ENCODE data around the gene CHORDC1. TPM values are rescaled to one million over a fixed set of nuclear protein-coding genes. Genes with fewer than 3 reads are reported as not detected.
A peak's percentile ranks its signal among the peaks of the same experiment; 100 is the strongest.

Gene CHORDC1
- 56.1 TPM for polyA plus RNA-seq (2013)

GRCh38 chr11:90222459-90223247 lies at the start of gene CHORDC1:
Gene CHORDC1 (minus strand): TSS chr11:90223049. CDS start chr11:90222954, 95 bp downstream.
- Histone ChIP-seq H3K36me3 (ENCODE audit: control insufficient read depth in 4 of 4, insufficient read depth in 4 of 4, low read length in 3 of 4) (peaks cover 0 to 6% (median 0%) of the 10 kb centered on the region in 4 experiments), H3K4me1 (ENCODE audit: control extremely low read depth in 1 of 4, control insufficient read depth in 4 of 4, insufficient read depth in 4 of 4, low read length in 3 of 4) (peaks cover 11 to 25% (median 14%) of the 10 kb centered on the region in 4 experiments), H3K27ac (ENCODE audit: insufficient read depth in 1 of 2, low read depth in 1 of 2, low read length in 2 of 2, poor library complexity in 1 of 2, severe bottlenecking in 2 of 2) (peak within 1 kb of the TSS; percentile 78 to 89), H3K9me3 (ENCODE audit: control extremely low read depth in 1 of 5, control insufficient read depth in 4 of 5, insufficient read depth in 2 of 5, low read depth in 1 of 5, low read length in 4 of 5) (no peaks in the 10 kb centered on the region), H3K27me3 (replicated peaks in 2 of 5; ENCODE audit: control insufficient read depth in 4 of 5, insufficient read depth in 5 of 5, low read length in 4 of 5) (no peaks in the 10 kb centered on the region), H3K4me3 (ENCODE audit: control insufficient read depth in 1 of 7, extremely low read depth in 1 of 7, insufficient read depth in 4 of 7, low read depth in 2 of 7, low read length in 6 of 7) (peak within 1 kb of the TSS; percentile 86 to 98 (median 88))
- peak; percentile 86 to 92 (median 92) for DNase-seq
- WGBS (ENCODE audit: insufficient coverage) = 0% methylated on average over 53 of the region's 71 CpGs
- CTCF ChIA-PET = interaction anchor here (1.4 to 2.4 kb wide), 2 partner anchors 13 to 18 kb away, joined by 3 to 9 read pairs; no protein-coding TSS in a partner anchor
- POLR2A ChIA-PET = no interaction called here

GRCh38 chr11:90257158-90257525 lies 34.3 kb upstream of the CHORDC1 start:
- no peak for DNase-seq
- CTCF ChIA-PET = interaction anchor here (1.7 kb wide), 1 partner anchor 13 kb away, joined by 4 read pairs; no protein-coding TSS in a partner anchor

GRCh38 chr11:90256404-90257157 lies 33.7 kb upstream of the CHORDC1 start:
- H3K27ac ChIP-seq (ENCODE audit: insufficient read depth in 1 of 2, low read depth in 1 of 2, low read length in 2 of 2, poor library complexity in 1 of 2, severe bottlenecking in 2 of 2) = no peak overlapping the region
- ChIA-PET CTCF (interaction anchor here (1.7 kb wide), 1 partner anchor 13 kb away, joined by 4 read pairs; no protein-coding TSS in a partner anchor), POLR2A (no interaction called here)
- no peaks in the 10 kb centered on the region for H3K27me3 ChIP-seq (replicated peaks in 2 of 5; ENCODE audit: control insufficient read depth in 4 of 5, insufficient read depth in 5 of 5, low read length in 4 of 5)
- no peak for DNase-seq
- H3K36me3 ChIP-seq (ENCODE audit: control insufficient read depth in 4 of 4, insufficient read depth in 4 of 4, low read length in 3 of 4) = no peaks in the 10 kb centered on the region
- H3K4me1 ChIP-seq (ENCODE audit: control extremely low read depth in 1 of 4, control insufficient read depth in 4 of 4, insufficient read depth in 4 of 4, low read length in 3 of 4) = peaks cover 0 to 3% (median 0%) of the 10 kb centered on the region in 4 experiments
- WGBS (ENCODE audit: insufficient coverage) = 100% methylated on average over 6 of the region's 8 CpGs
- no peaks in the 10 kb centered on the region for H3K9me3 ChIP-seq (ENCODE audit: control extremely low read depth in 1 of 5, control insufficient read depth in 4 of 5, insufficient read depth in 2 of 5, low read depth in 1 of 5, low read length in 4 of 5)
- no peak overlapping the region for H3K4me3 ChIP-seq (ENCODE audit: control insufficient read depth in 1 of 7, extremely low read depth in 1 of 7, insufficient read depth in 4 of 7, low read depth in 2 of 7, low read length in 6 of 7)

More at GRCh38 chr11:90257158-90257525, 34.3 kb upstream of the CHORDC1 start:
- Histone ChIP-seq H3K27me3 (replicated peaks in 2 of 5; ENCODE audit: control insufficient read depth in 4 of 5, insufficient read depth in 5 of 5, low read length in 4 of 5) (no peaks in the 10 kb centered on the region), H3K36me3 (ENCODE audit: control insufficient read depth in 4 of 4, insufficient read depth in 4 of 4, low read length in 3 of 4) (no peaks in the 10 kb centered on the region), H3K9me3 (ENCODE audit: control extremely low read depth in 1 of 5, control insufficient read depth in 4 of 5, insufficient read depth in 2 of 5, low read depth in 1 of 5, low read length in 4 of 5) (no peaks in the 10 kb centered on the region), H3K4me1 (ENCODE audit: control extremely low read depth in 1 of 4, control insufficient read depth in 4 of 4, insufficient read depth in 4 of 4, low read length in 3 of 4) (no peaks in the 10 kb centered on the region), H3K4me3 (ENCODE audit: control insufficient read depth in 1 of 7, extremely low read depth in 1 of 7, insufficient read depth in 4 of 7, low read depth in 2 of 7, low read length in 6 of 7) (no peak overlapping the region), H3K27ac (ENCODE audit: insufficient read depth in 1 of 2, low read depth in 1 of 2, low read length in 2 of 2, poor library complexity in 1 of 2, severe bottlenecking in 2 of 2) (no peak overlapping the region)
- WGBS (ENCODE audit: insufficient coverage) = no CpG with 5 or more reads among the region's 1 CpG
- POLR2A ChIA-PET = no interaction called here

GRCh38 chr11:90254065-90254464 lies 31.2 kb upstream of the CHORDC1 start:
- CTCF ChIA-PET = interaction anchor here (0.6 to 0.7 kb wide), 2 partner anchors 17 to 630 kb away, joined by 3 read pairs; no protein-coding TSS in a partner anchor
- whole genome bisulfite sequencing (ENCODE audit: insufficient coverage) = 100% methylated on average over 1 of the region's 2 CpGs

GRCh38 chr11:90252053-90252452 lies 29.2 kb upstream of the CHORDC1 start:
- CTCF ChIA-PET = no interaction called here
- POLR2A ChIA-PET = no interaction called here

More at GRCh38 chr11:90254065-90254464, 31.2 kb upstream of the CHORDC1 start:
- POLR2A ChIA-PET = no interaction called here
- no peaks in the 10 kb centered on the region for H3K36me3 ChIP-seq (ENCODE audit: control insufficient read depth in 4 of 4, insufficient read depth in 4 of 4, low read length in 3 of 4)
- no peaks in the 10 kb centered on the region for H3K9me3 ChIP-seq (ENCODE audit: control extremely low read depth in 1 of 5, control insufficient read depth in 4 of 5, insufficient read depth in 2 of 5, low read depth in 1 of 5, low read length in 4 of 5)
- H3K4me3 ChIP-seq (ENCODE audit: control insufficient read depth in 1 of 7, extremely low read depth in 1 of 7, insufficient read depth in 4 of 7, low read depth in 2 of 7, low read length in 6 of 7) = no peak overlapping the region
- H3K4me1 ChIP-seq (ENCODE audit: control extremely low read depth in 1 of 4, control insufficient read depth in 4 of 4, insufficient read depth in 4 of 4, low read length in 3 of 4) = peaks cover 0 to 12% (median 4%) of the 10 kb centered on the region in 4 experiments
- DNase-seq = no peak
- H3K27ac ChIP-seq (ENCODE audit: insufficient read depth in 1 of 2, low read depth in 1 of 2, low read length in 2 of 2, poor library complexity in 1 of 2, severe bottlenecking in 2 of 2) = no peak overlapping the region
- no peaks in the 10 kb centered on the region for H3K27me3 ChIP-seq (replicated peaks in 2 of 5; ENCODE audit: control insufficient read depth in 4 of 5, insufficient read depth in 5 of 5, low read length in 4 of 5)

GRCh38 chr11:90251599-90251998 lies 28.8 kb upstream of the CHORDC1 start:
- H3K9me3 ChIP-seq (ENCODE audit: control extremely low read depth in 1 of 5, control insufficient read depth in 4 of 5, insufficient read depth in 2 of 5, low read depth in 1 of 5, low read length in 4 of 5) = no peaks in the 10 kb centered on the region
- peak overlapping the region in 3 of 7 experiments; percentile 8 to 73 (median 35) for H3K4me3 ChIP-seq (ENCODE audit: control insufficient read depth in 1 of 7, extremely low read depth in 1 of 7, insufficient read depth in 4 of 7, low read depth in 2 of 7, low read length in 6 of 7)
- ChIA-PET POLR2A (no interaction called here), CTCF (no interaction called here)
- WGBS (ENCODE audit: insufficient coverage) = 100% methylated on average over 2 of the region's 2 CpGs
- H3K36me3 ChIP-seq (ENCODE audit: control insufficient read depth in 4 of 4, insufficient read depth in 4 of 4, low read length in 3 of 4) = no peaks in the 10 kb centered on the region
- DNase-seq = no peak
- no peaks in the 10 kb centered on the region for H3K27me3 ChIP-seq (replicated peaks in 2 of 5; ENCODE audit: control insufficient read depth in 4 of 5, insufficient read depth in 5 of 5, low read length in 4 of 5)
- peaks cover 0 to 12% (median 4%) of the 10 kb centered on the region in 4 experiments for H3K4me1 ChIP-seq (ENCODE audit: control extremely low read depth in 1 of 4, control insufficient read depth in 4 of 4, insufficient read depth in 4 of 4, low read length in 3 of 4)
- H3K27ac ChIP-seq (ENCODE audit: insufficient read depth in 1 of 2, low read depth in 1 of 2, low read length in 2 of 2, poor library complexity in 1 of 2, severe bottlenecking in 2 of 2) = no peak overlapping the region

More at GRCh38 chr11:90252053-90252452, 29.2 kb upstream of the CHORDC1 start:
- no peak for DNase-seq
- H3K27me3 ChIP-seq (replicated peaks in 2 of 5; ENCODE audit: control insufficient read depth in 4 of 5, insufficient read depth in 5 of 5, low read length in 4 of 5) = no peaks in the 10 kb centered on the region
- no peaks in the 10 kb centered on the region for H3K36me3 ChIP-seq (ENCODE audit: control insufficient read depth in 4 of 4, insufficient read depth in 4 of 4, low read length in 3 of 4)
- peaks cover 0 to 12% (median 4%) of the 10 kb centered on the region in 4 experiments for H3K4me1 ChIP-seq (ENCODE audit: control extremely low read depth in 1 of 4, control insufficient read depth in 4 of 4, insufficient read depth in 4 of 4, low read length in 3 of 4)
- peak overlapping the region in 2 of 7 experiments; percentile 35 to 73 for H3K4me3 ChIP-seq (ENCODE audit: control insufficient read depth in 1 of 7, extremely low read depth in 1 of 7, insufficient read depth in 4 of 7, low read depth in 2 of 7, low read length in 6 of 7)
- no peak overlapping the region for H3K27ac ChIP-seq (ENCODE audit: insufficient read depth in 1 of 2, low read depth in 1 of 2, low read length in 2 of 2, poor library complexity in 1 of 2, severe bottlenecking in 2 of 2)
- WGBS (ENCODE audit: insufficient coverage) = 83% methylated on average over 3 of the region's 3 CpGs
- no peaks in the 10 kb centered on the region for H3K9me3 ChIP-seq (ENCODE audit: control extremely low read depth in 1 of 5, control insufficient read depth in 4 of 5, insufficient read depth in 2 of 5, low read depth in 1 of 5, low read length in 4 of 5)
